Measurements from ENCODE around the gene RPUSD1.
"Not testable (repeated sequence)": the region's sequence is repeated elsewhere in the genome, so short reads cannot be mapped to it uniquely, and the experiment has no call there.

Gene RPUSD1

DNA sequence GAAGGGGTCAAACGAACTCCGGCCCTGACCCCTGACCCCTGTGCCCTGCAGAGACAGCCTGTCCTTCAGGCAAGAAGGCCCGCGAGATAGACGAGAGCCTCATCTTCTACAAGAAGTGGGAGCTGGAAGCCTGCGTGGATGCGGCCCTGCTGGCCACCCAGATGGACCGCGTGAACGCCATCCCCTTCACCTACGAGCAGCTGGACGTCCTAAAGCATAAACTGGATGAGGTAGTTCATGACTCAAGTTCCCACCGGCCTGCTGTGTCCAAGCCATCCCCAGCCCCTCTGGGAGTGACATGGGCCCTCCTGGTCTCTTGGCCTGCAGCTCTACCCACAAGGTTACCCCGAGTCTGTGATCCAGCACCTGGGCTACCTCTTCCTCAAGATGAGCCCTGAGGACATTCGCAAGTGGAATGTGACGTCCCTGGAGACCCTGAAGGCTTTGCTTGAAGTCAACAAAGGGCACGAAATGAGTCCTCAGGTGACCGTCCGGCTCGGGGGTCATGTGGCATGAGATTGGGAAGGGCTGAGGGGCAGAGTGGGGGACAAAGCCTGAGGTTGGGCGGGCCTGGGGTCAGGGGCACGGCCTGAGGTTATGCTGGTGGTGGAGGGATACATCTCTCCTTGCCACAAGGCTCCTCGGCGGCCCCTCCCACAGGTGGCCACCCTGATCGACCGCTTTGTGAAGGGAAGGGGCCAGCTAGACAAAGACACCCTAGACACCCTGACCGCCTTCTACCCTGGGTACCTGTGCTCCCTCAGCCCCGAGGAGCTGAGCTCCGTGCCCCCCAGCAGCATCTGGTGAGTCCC lies 22.0 kb downstream of the RPUSD1 start:
- DNase-seq (ENCODE audit: low spot score): no peak

DNA sequence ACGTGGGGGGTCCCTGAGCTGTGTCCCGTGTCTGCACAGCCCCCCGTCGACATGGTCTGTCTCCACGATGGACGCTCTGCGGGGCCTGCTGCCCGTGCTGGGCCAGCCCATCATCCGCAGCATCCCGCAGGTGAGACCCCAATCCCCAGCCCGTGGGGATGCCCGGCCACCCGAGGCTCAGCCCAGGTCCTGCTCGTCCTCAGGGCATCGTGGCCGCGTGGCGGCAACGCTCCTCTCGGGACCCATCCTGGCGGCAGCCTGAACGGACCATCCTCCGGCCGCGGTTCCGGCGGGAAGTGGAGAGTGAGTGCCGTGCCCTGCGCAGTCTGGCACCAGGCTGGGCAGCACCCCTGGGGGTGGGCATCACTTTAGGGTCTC lies 22.7 kb downstream of the RPUSD1 start:
- DNase-seq (ENCODE audit: low spot score): no peak

- no peak for DNase-seq (ENCODE audit: low spot score)
Observed at GRCh38 chr16:764848-765487, 23.2 kb downstream of the RPUSD1 start.

- no peak for DNase-seq (ENCODE audit: low spot score)
Observed at GRCh38 chr16:764184-764750, 23.9 kb downstream of the RPUSD1 start.

GRCh38 chr16:763369-764183 lies 24.6 kb downstream of the RPUSD1 start:
- DNase-seq (ENCODE audit: low spot score): no peak

- DNase-seq (ENCODE audit: low spot score): no peak
Observed at GRCh38 chr16:762595-763268, 25.4 kb downstream of the RPUSD1 start.

DNA sequence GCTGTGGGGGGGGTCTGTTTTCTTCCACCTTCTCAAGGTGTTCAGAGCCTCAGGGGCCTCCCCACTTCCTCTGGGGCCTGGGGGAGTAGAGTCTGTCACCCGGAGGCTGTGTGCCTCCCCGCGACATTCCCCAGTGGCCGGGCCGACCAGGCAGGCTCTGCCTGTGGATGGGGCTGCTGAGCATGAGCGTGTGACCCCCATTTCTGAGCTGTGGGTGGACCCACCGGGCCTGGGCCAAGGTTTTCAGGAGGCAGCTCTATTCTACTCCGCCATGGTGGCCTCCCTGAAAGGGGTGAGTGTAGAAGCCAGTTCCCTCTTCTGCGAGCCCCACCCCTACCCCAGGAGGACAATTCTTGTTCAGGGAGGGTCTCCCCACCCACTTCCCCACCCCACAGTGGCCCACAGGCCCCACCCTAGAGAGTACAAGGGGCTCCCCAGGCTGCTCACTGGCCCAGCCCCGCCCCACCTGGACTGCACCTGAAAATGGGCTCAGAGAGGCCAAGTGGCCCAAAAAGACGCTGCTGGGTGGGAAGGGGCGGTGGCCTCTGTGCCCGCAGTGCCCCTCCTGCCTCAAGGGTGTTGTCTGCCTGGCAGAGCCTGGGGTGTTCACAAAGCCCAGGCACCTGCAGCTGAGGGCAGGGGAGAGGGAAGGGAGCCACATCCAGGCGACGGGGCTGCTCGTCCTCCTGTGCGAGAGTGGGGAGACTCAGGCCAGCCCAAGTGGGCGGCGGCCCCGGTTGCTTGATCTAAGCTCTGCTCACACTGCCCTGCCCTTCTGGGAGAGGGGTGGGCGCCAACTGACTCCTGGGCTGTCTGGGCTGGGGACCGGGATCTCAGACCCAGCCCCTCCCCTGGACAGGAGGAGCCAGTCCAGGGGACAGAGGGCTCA lies 26.3 kb downstream of the RPUSD1 start:
- no peak for DNase-seq (ENCODE audit: low spot score)

DNA sequence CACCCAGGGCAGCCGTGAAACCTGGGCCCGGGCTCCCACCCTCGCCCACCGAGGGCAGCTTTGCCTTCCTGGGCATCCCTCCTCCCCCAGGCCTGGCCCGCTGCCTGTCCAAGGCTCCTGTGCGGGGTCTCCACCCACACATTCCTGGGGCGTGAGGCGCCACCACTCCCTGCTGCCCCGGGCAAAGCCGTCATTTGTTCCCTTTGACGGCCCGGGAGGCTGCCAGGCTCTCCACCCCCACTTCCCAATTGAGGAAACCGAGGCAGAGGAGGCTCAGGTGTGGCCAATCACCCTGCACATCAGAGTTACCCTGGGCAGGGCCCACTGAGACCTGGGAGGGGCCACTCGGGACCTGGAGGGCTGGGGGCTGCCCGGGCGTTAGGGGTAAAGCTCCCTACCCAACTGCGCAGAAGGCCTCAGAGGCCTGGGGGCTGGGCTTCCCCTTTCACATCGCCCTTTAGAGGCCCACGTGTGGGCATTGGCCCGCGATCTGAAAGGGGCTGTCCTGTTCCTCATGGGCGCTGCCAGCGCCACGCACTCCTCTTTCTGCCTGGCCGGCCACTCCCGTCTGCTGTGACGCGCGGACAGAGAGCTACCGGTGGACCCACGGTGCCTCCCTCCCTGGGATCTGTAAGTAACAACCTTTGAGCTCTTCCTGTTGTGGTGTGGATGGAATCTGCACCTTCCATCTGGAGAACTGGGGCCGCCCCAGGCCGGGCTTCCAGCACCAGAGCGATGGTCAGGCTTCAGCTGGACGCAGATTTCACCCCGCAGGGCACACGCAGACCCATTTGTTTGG lies 27.4 kb downstream of the RPUSD1 start, which contains the start of gene MSLN:
MSLN (plus strand) TSS at position 190 of the 799 bp plus-strand sequence. CDS start 1,947 bp downstream, outside the sequence.
- no peak for DNase-seq (ENCODE audit: low spot score)

DNA sequence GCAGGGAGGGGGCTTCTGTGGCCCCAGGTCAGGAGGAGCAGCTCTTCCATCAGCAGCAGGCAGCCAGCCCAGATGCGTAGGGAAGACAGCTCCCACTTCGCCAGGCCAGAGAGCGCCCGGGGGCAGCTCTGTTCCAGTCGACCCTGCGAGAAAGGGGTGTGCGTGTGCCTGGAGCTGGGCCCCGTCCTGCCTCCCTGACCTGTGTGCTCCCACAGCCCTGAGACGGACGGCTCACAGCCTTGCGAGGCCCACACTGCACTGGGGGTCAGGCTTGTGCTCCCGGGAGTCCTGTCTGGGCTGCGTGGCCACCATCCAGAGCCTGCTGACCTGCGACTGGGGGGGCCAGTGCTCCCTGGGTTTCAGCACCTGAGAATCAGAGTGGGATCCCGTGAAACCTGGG lies 28.1 kb downstream of the RPUSD1 start:
- DNase-seq (ENCODE audit: low spot score): no peak

DNA sequence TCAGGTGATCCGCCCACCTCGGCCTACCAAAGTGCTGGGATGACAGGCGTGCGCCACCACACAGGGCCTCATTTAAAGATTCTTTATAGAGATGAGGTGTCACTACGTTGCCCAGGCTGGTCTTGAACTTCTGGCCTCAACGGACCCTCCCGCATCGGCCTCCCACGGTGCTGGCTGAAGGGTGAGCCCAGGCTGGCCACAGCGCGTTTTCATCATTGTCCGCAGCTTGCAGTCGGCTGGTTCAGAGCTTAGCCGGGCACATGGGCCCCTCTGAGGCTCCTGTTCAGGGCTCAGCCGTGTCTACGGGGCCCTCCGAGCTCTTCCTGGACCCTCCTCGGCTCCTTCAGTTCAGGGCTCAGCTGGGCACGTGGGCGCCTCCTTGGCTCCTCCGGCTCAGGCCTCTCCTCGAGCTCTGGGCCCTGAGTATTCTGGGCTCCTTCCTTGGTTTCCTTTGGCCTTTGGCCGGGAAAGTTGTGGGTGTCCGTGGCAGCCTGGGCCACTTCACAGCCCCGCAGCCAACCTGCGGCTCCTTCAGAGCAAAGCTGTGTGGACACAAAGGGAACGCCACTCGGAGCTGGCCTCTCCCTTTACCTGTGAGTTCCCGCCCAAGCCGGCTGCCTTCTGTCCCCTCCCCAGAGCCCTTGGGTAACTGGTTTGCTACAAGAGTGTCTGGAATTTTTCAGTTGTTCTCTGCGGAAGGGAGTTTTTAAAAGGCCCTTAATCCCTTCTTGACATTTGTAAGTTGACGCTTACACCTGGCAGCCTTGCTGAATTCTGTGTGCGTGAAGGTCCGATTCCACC lies 28.9 kb downstream of the RPUSD1 start:
- DNase-seq (ENCODE audit: low spot score): no peak

- DNase-seq (ENCODE audit: low spot score): no peak
Observed at GRCh38 chr16:756428-756827, 31.8 kb downstream of the RPUSD1 start.

GRCh38 chr16:754656-755055 lies 33.5 kb downstream of the RPUSD1 start:
- DNase-seq (ENCODE audit: low spot score): no peak

DNA sequence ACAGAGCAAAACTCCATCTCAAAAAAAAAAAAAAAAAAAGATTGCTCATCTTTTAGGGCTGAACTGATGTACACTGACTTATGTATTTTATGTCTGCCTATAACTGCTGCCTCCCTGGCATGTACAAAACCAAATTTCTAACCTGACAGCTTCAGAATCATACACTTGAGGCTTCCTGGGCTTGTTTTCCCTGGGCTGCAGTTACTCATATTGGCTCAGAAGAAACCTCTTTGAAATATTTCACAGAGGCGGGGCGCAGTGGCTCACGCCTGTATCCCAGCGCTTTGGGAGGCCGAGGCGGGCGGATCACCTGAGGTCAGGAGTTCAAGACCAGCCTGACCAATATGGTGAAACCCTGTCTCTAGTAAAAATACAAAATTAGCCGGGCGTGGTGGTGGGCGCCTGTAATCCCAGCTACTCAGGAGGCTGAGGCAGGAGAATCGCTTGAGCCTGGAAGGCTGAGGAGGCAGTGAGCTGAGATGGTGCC lies 34.0 kb downstream of the RPUSD1 start:
- not testable (repeated sequence) for DNase-seq (ENCODE audit: low spot score)

DNA sequence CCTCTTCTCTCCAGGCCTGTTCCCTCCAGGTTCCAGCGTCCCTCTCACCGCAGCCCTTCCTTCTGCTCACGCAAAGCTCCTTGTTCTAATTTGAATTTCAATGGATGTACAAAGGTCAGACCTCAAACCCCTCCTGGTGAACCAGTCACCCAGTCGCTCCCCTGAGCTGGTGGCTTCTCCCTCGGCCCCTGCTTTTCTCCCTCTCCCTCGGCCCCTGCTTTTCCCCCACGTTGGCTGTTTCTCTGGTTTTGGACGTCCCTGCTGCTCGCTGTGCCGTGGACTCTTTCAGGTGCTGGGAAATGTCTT lies 36.2 kb downstream of the RPUSD1 start:
- no peak for DNase-seq (ENCODE audit: low spot score)

- no peak for DNase-seq (ENCODE audit: low spot score)
Observed at GRCh38 chr16:751152-752006, 36.8 kb downstream of the RPUSD1 start.

DNA sequence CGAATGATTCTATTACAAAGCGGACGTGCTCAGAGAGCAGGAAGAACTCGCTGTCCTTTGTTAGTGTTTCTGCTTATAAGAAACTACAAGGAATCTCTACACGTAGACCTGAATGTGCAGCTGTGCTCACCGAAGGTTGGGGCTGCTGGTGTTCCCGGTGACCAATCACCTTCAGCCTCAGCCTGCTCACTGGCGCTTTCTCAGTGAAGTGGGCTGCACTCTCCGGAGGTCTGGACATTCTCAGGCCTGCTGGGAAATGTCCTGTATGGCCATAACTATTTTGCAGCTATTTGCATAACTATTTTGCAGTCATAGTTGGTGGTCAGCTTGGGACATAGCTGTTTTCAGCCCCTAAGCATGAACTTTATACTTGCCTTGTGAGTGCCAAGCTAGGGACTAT lies 37.7 kb downstream of the RPUSD1 start:
- DNase-seq (ENCODE audit: low spot score): no peak

- DNase-seq (ENCODE audit: low spot score): no peak
Observed at GRCh38 chr16:749010-749409, 39.2 kb downstream of the RPUSD1 start.

Measured in putamen (tissue), 1 donor.